ENCODE results near the gene CCDC183. TPM values are rescaled to one million over a fixed set of nuclear protein-coding genes. Genes with fewer than 3 reads are reported as not detected.

CCDC183 gene
- total RNA-seq: 1 to 10 TPM; 2.4 to 5.5 (median 2.9) TPM
- polyA plus RNA-seq: 10 to 100 TPM in 1 of 2 donors, 1 to 10 TPM in 1; 9.2 to 10.7 TPM

DNA sequence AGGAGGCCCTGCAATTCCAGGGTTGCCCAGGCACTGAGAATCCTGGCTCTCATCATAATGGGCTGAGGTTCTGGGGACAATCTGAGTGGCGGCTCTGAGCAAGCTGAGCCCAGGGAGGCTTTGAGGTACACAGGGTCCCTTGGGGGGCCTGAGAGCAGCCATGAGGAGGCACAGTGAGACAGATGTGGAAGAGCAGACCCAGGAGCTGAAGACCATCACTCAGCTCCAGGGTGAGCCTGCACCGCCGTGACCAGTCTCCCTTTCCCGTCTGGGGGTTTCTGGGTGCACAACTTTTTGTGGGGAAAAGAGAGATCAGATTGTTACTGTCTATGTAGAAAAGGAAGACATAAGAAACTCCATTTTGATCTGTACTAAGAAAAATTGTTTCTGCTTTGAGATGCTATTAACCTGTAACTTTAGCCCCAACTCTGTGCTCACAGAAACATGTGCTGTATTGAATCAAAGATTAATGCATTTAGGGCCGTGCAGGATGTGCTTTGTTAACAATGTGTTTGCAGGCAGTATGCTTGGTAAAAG is at the start of gene CCDC183:
TSS of gene CCDC183 (plus strand) at position 101 of the 537 bp plus-strand sequence. CDS start at position 161, 60 bp downstream.
- Histone ChIP-seq H3K36me3 (no peaks in the 10 kb centered on the region), H3K27me3 (no peaks in the 10 kb centered on the region), H3K27ac (peak within 1 kb of the TSS in 1 of 4 donors; percentile 50), H3K9me3 (no peaks in the 10 kb centered on the region), H3K4me3 (no peak within 1 kb of the TSS), H3K4me1 (peaks cover 39 to 45% (median 43%) of the 10 kb centered on the region in 3 donors)
- TF ChIP-seq, protein P1, sequence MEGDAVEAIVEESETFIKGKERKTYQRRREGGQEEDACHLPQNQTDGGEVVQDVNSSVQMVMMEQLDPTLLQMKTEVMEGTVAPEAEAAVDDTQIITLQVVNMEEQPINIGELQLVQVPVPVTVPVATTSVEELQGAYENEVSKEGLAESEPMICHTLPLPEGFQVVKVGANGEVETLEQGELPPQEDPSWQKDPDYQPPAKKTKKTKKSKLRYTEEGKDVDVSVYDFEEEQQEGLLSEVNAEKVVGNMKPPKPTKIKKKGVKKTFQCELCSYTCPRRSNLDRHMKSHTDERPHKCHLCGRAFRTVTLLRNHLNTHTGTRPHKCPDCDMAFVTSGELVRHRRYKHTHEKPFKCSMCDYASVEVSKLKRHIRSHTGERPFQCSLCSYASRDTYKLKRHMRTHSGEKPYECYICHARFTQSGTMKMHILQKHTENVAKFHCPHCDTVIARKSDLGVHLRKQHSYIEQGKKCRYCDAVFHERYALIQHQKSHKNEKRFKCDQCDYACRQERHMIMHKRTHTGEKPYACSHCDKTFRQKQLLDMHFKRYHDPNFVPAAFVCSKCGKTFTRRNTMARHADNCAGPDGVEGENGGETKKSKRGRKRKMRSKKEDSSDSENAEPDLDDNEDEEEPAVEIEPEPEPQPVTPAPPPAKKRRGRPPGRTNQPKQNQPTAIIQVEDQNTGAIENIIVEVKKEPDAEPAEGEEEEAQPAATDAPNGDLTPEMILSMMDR (IDR thresholded peaks at IDR 0.05): no peak
- no peak for FAIRE-seq
- 39 to 43% methylated on average over 5 of the region's 5 CpGs for WGBS, 2 donors
- no peak for ATAC-seq
- DNase-seq: peak in 2 of 6 donors; percentile 45 to 48
- intact Hi-C loops (cut with DNase I): loop anchor here in 2 of 3 donors (10.0 kb wide), 2 partner anchors 48 to 148 kb away; partner anchors contain the start of genes AJM1 (in 1 of the 2), C8G (in 1 of the 2), FBXW5 (in 1 of the 2) and PHPT1 (in 1 of the 2)

DNA sequence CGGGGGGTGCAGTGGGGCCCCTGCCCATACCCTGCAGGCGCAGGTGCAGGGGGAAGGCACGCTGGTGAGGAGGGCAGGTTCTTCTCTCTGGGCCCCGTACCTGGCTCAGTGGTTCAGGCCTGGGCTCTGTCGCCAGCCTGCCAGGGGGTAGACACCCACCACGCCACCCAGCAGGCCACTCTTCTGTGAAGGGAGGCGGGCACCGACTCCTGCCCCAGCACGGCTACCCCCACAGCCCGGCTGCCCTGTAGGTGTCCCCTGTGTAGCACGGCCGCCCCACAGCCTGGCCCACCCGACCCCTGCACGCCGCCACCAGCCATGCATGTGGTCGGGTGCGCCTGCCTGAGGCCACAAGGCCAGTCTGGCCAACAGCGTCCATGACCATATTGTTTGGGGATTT is 49.5 kb upstream of the CCDC183 start:
- FAIRE-seq (no peak), ATAC-seq (no peak), DNase-seq (peak in 1 of 6 donors; percentile 80)
- H3K4me1 ChIP-seq: peaks cover 11 to 24% (median 12%) of the 10 kb centered on the region in 3 donors
- no peak overlapping the region for H3K27ac ChIP-seq
- 90 to 93% methylated on average over 18 of the region's 18 CpGs for WGBS, 2 donors
- TF ChIP-seq, protein P1 (IDR thresholded peaks at IDR 0.05): no peak
- intact Hi-C loops (cut with DNase I): no loop called here
- no peaks in the 10 kb centered on the region for H3K36me3 ChIP-seq
- H3K9me3 ChIP-seq: no peaks in the 10 kb centered on the region
- no peaks in the 10 kb centered on the region for H3K27me3 ChIP-seq
- H3K4me3 ChIP-seq: no peak overlapping the region

DNA sequence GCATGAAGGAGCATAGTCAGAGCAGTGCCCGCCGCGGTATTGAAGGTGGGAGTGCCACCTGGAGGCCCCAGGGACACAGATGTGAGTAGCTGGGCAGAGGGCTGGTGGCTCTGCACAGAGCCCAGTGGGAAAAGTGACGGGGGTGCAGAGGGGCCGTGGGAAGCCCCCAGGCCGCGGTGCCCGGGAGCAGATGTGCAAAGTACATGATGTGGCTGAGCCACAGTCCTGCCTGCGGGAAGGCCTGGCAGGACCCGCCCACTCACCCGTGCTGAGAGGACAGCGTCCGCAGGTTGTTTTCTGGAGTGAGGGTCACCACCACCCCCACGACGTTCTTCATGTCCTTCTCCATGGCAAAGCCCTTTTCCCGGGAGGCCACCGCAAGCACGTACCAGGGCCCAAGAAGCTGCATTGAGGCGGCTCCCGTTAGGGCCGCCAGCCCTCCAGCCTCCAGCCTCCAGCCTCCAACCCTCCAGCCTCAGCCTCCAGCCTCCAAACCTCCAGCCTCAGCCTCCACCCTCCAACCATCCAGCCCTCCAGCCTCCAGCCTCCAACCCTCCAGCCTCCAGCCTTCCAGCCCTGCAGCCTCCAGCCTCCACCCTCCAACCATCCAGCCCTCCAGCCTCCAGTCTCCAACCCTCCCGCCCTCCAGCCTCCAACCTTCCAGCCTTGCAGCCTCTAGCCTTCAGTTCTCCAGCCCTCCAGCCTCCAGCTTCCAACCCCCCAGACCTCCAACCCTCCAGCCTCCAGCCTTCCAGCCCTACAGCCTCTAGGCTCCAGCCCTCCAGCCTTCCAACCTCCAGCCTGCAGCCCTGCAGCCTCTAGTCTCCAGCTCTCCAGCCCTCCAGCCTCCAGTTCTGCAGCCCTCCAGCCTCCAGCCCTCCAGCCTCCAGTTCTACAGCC is 48.7 kb upstream of the CCDC183 start:
- Histone ChIP-seq H3K36me3 (no peaks in the 10 kb centered on the region), H3K9me3 (no peaks in the 10 kb centered on the region), H3K4me1 (peaks cover 4 to 18% (median 7%) of the 10 kb centered on the region in 3 donors), H3K27ac (no peak overlapping the region), H3K27me3 (no peaks in the 10 kb centered on the region), H3K4me3 (no peak overlapping the region)
- FAIRE-seq (no peak), DNase-seq (peak in 1 of 6 donors; percentile 61), ATAC-seq (no peak)
- 91 to 93% methylated on average over 22 of the region's 22 CpGs for WGBS, 2 donors
- intact Hi-C loops (cut with DNase I): no loop called here
- TF ChIP-seq, protein P1 (IDR thresholded peaks at IDR 0.05): no peak

DNA sequence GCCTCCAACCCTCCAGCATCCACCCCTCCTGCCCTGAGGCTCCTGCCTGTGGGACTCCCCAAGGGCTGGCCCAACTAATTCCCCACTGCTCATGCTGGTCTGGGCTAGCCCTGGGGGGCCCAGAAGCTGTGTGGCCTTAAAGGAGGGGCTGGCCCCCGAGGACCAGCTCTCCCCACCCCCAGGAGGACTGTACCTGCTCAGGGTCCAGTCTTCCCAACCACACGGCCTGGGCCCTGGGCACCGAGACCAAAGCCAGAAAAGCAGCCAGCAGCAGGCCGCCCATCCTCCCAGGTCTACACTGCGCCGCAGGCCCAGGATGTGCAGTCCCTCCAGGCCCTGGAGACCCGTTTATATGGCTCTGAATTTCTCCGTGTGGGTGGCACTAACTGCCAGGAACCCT is 47.9 kb upstream of the CCDC183 start, which contains the start of gene LCN6:
TSS of gene LCN6 (minus strand) at position 325 of the 400 bp plus-strand sequence. CDS start at position 283, 42 bp downstream.
- no peak within 1 kb of the TSS for H3K27ac ChIP-seq
- 66 to 68% methylated on average over 8 of the region's 8 CpGs for WGBS, 2 donors
- no peaks in the 10 kb centered on the region for H3K36me3 ChIP-seq
- FAIRE-seq (no peak), ATAC-seq (no peak), DNase-seq (no peak)
- no peak within 1 kb of the TSS for H3K4me3 ChIP-seq
- no peaks in the 10 kb centered on the region for H3K9me3 ChIP-seq
- intact Hi-C loops (cut with DNase I): no loop called here
- TF ChIP-seq, protein P1 (IDR thresholded peaks at IDR 0.05): no peak
- peaks cover 0 to 10% (median 0%) of the 10 kb centered on the region in 3 donors for H3K4me1 ChIP-seq
- no peaks in the 10 kb centered on the region for H3K27me3 ChIP-seq

Measured in pancreas (tissue), 10 donors.